IMR-90 (cell line): Measurements from ENCODE around the gene KCNK18. TPM values are rescaled to one million over a fixed set of nuclear protein-coding genes. Genes with fewer than 3 reads are reported as not detected.

Experiments
- ATAC-seq: fragments of 200-7000 bp; cut with Tn5 transposase; 2 replicates; pipeline ENCODE4 v1.9.1; 2020; ENCODE audit warnings: low read depth, mild to moderate bottlenecking, moderate library complexity
- BruUV-seq: library from RNA; stranded (reverse); fragments of 400-500 nt; replicated peaks from 2 replicates; lab custom pipeline; 2021; lab: Mats Ljungman, UMichigan
- CTCF ChIA-PET: fragments of 300-600 bp; formaldehyde crosslinking; extraction: SDS; loops from one replicate; lab custom pipeline; 2021; ENCODE audit warnings: antibody characterized with exemption; lab: Yijun Ruan, JAX
- POLR2A ChIA-PET: fragments of 300-600 bp; sonication (Branson Sonifier 250); formaldehyde crosslinking; loops from one replicate; lab custom pipeline; 2022; ENCODE audit warnings: antibody characterized with exemption; ENCODE audit not compliant: unreplicated experiment; lab: Charles Lee
- DNase-seq: peaks from one replicate; pipeline ENCODE4 v3.0.0; 2013
- H2AFZ ChIP-seq: replicated peaks from 2 replicates; pipeline ENCODE3; 2013; ENCODE audit warnings: low read length, mild to moderate bottlenecking; ENCODE audit not compliant: poor library complexity
- H2AK5ac ChIP-seq: 2 replicates; pipeline ENCODE4 v1.6.1; 2013; ENCODE audit warnings: low read depth, low read length, inconsistent platforms
- H2AK9ac ChIP-seq: replicated peaks from 2 replicates; pipeline ENCODE3; 2013; ENCODE audit warnings: mild to moderate bottlenecking, low read depth, low read length, moderate library complexity; ENCODE audit not compliant: poor library complexity
- H2BK120ac ChIP-seq: 2 replicates; pipeline ENCODE4 v1.6.1; 2013; ENCODE audit warnings: low read depth, low read length, inconsistent platforms
- H2BK15ac ChIP-seq: 3 replicates; pipeline ENCODE4 v1.6.1; 2013; ENCODE audit warnings: low read depth, low read length, inconsistent platforms
- H2BK20ac ChIP-seq: 2 replicates; pipeline ENCODE4 v1.6.1; 2013; ENCODE audit warnings: low read depth, mild to moderate bottlenecking, inconsistent platforms, low read length, moderate library complexity
- H2BK5ac ChIP-seq: 2 replicates; pipeline ENCODE4 v1.6.1; 2013; ENCODE audit warnings: mild to moderate bottlenecking, low read depth, low read length, inconsistent platforms; ENCODE audit not compliant: poor library complexity, severe bottlenecking
- H3K14ac ChIP-seq: replicated peaks from 2 replicates; pipeline ENCODE4 v1.6.1; 2013; ENCODE audit warnings: low read depth, low read length, inconsistent platforms
- H3K18ac ChIP-seq: 2 replicates; pipeline ENCODE4 v1.6.1; 2013; ENCODE audit warnings: low read depth, low read length, control low read depth
- H3K23ac ChIP-seq: 2 replicates; pipeline ENCODE4 v1.6.1; 2013; ENCODE audit warnings: low read depth, low read length, inconsistent platforms
- H3K27ac ChIP-seq: 2 replicates; pipeline ENCODE4 v1.5.1; 2013; ENCODE audit warnings: mild to moderate bottlenecking, control low read depth, low read length; ENCODE audit not compliant: insufficient read depth
- H3K27me3 ChIP-seq: 2 replicates; pipeline ENCODE4 v1.6.1; 2013; ENCODE audit warnings: low read length; ENCODE audit not compliant: control insufficient read depth, insufficient read depth
- H3K36me3 ChIP-seq: 2 replicates; pipeline ENCODE4 v1.6.1; 2013; ENCODE audit warnings: low read length, mixed read lengths; ENCODE audit not compliant: control insufficient read depth, insufficient read depth
- H3K4ac ChIP-seq: 2 replicates; pipeline ENCODE4 v1.6.1; 2013; ENCODE audit warnings: low read depth, low read length, inconsistent platforms
- H3K4me1 ChIP-seq: 2 replicates; pipeline ENCODE4 v1.6.1; 2013; ENCODE audit warnings: low read length, mixed read lengths; ENCODE audit not compliant: control insufficient read depth, insufficient read depth
- H3K4me2 ChIP-seq: 2 replicates; pipeline ENCODE4 v1.6.1; 2013; ENCODE audit warnings: low read depth, mild to moderate bottlenecking, control low read depth, low read length, moderate library complexity
- H3K4me3 ChIP-seq: 2 replicates; pipeline ENCODE4 v1.5.1; 2013; ENCODE audit warnings: low read depth, mild to moderate bottlenecking, control low read depth, low read length, moderate library complexity; ENCODE audit not compliant: insufficient read depth
- H3K56ac ChIP-seq: 2 replicates; pipeline ENCODE4 v1.6.1; 2013; ENCODE audit warnings: low read length, inconsistent platforms; ENCODE audit not compliant: insufficient read depth; ENCODE audit errors: extremely low read depth
- H3K79me1 ChIP-seq, 2 experiments: 2 replicates each; pipeline ENCODE4 v1.6.1; 2013; ENCODE audit warnings: low read length in 2 of 2, inconsistent platforms in 1 of 2, low read depth in 1 of 2
- H3K9ac ChIP-seq: 2 replicates; pipeline ENCODE4 v1.6.1; 2013; ENCODE audit warnings: low read depth, low read length, control low read depth
- H3K9me1 ChIP-seq: 2 replicates; pipeline ENCODE4 v1.6.1; 2013; ENCODE audit warnings: low read length, inconsistent platforms; ENCODE audit not compliant: insufficient read depth
- H3K9me3 ChIP-seq: 2 replicates; pipeline ENCODE4 v1.6.1; 2013; ENCODE audit warnings: low read length; ENCODE audit not compliant: control insufficient read depth, insufficient read depth
- H4K20me1 ChIP-seq: 2 replicates; pipeline ENCODE4 v1.6.1; 2013; ENCODE audit warnings: low read length, inconsistent platforms; ENCODE audit not compliant: insufficient read depth
- H4K5ac ChIP-seq: 2 replicates; pipeline ENCODE4 v1.6.1; 2013; ENCODE audit warnings: mild to moderate bottlenecking, low read depth, low read length, control low read depth
- H4K8ac ChIP-seq, 2 experiments: 2 replicates each; pipeline ENCODE4 v1.6.1; 2013; ENCODE audit warnings: low read depth in 2 of 2, low read length in 2 of 2, control low read depth in 1 of 2, inconsistent platforms in 1 of 2
- H4K91ac ChIP-seq: 2 replicates; pipeline ENCODE4 v1.6.1; 2013; ENCODE audit warnings: low read depth, low read length, inconsistent platforms; ENCODE audit not compliant: insufficient read depth
- FOS ChIP-seq: fragments of 150-350 bp; IDR thresholded peaks from 2 replicates; pipeline ENCODE4 v1.6.1; 2016; ENCODE audit warnings: low read depth, low read length
- NFE2L2 ChIP-seq: fragments of 150-350 bp; IDR thresholded peaks from 2 replicates; pipeline ENCODE4 v1.6.1; 2016; ENCODE audit warnings: low read depth, mild to moderate bottlenecking, low read length
- RCOR1 ChIP-seq: IDR thresholded peaks from 2 replicates; pipeline ENCODE4 v1.6.1; 2012; ENCODE audit warnings: mild to moderate bottlenecking, low read length, improper control_type of control experiment; ENCODE audit not compliant: insufficient replicate concordance
- SMC3 ChIP-seq: fragments of 150-350 bp; IDR thresholded peaks from 2 replicates; pipeline ENCODE4 v1.6.1; 2016; ENCODE audit warnings: low read depth, mild to moderate bottlenecking, antibody characterized with exemption, low read length, moderate library complexity
- WGBS, 2 experiments: methylation state at CpG; one replicate each; pipeline versions ENCODE4 v1.1.5 to v1.1.7; 2013; ENCODE audit warnings: missing lambda C conversion rate in 2 of 2; ENCODE audit not compliant: insufficient read length in 1 of 2; ENCODE audit errors: extremely low coverage in 2 of 2; 5-methylcytosine and 5-hydroxymethylcytosine counted together
- dilution Hi-C: fragments of 300-500 bp; cut with HindIII; formaldehyde crosslinking; loops from one replicate; pipeline ENCODE4 v1.14.3; 2018; ENCODE audit warnings: low sequenced_read_pairs; ENCODE audit not compliant: unreplicated experiment
- in situ Hi-C: fragments of 300-500 bp; cut with MboI; formaldehyde crosslinking; loops from 3 replicates; pipeline ENCODE4 v1.14.3; 2019; ENCODE audit warnings: low sequenced_read_pairs, inconsistent platforms, mixed read lengths
- intact Hi-C: fragments of 100-400 bp; cut with micrococcal nuclease; formaldehyde crosslinking; loops from 2 replicates; pipeline ENCODE4 v1.10.0; 2022
- polyA plus RNA-seq, 3 experiments: library from polyadenylated mRNA; depleted of rRNA; stranded (reverse); fragments of >200 nt; gene quantifications; 2 replicates each; pipeline ENCODE4 v1.2.3, GENCODE V29; 2012; ENCODE audit warnings: low replicate concordance in 1 of 3
- total RNA-seq: library from RNA; depleted of rRNA; stranded (reverse); fragments of >200 nt; gene quantifications from 2 replicates; pipeline ENCODE4 v1.2.3, GENCODE V29; 2012

Gene KCNK18
- total and polyA plus RNA-seq, 2 of the 4 experiments (the other 2 are of a cell fraction), result not detected

GRCh38 chr10:117218654-117219053 is 21.4 kb downstream of the KCNK18 start:
- Histone ChIP-seq H3K9ac (no peak overlapping the region), H3K9me1 (no peaks in the 10 kb centered on the region), H4K5ac (no peak overlapping the region), H3K79me1 (no peaks in the 10 kb centered on the region), H3K27me3 (peaks cover 10% of the 10 kb centered on the region), H3K4me1 (no peaks in the 10 kb centered on the region), H4K91ac (no peak overlapping the region), H4K8ac (no peak overlapping the region), H3K14ac (no peak overlapping the region), H3K23ac (no peak overlapping the region), H3K4me2 (no peak overlapping the region), H2BK5ac (no peak overlapping the region), H2BK15ac (no peak overlapping the region), H3K4me3 (no peak overlapping the region), H3K18ac (no peak overlapping the region), H2BK120ac (no peak overlapping the region), H2AK5ac (no peak overlapping the region), H2AK9ac (no peak overlapping the region), H3K36me3 (no peaks in the 10 kb centered on the region), H3K4ac (no peak overlapping the region), H3K56ac (no peak overlapping the region), H2BK20ac (no peak overlapping the region), H2AFZ (no peak overlapping the region), H3K9me3 (no peaks in the 10 kb centered on the region), H3K27ac (no peak overlapping the region), H4K20me1 (no peaks in the 10 kb centered on the region)
- no peak for DNase-seq
- CTCF ChIA-PET, result no interaction called here
- POLR2A ChIA-PET, result no interaction called here
- no peak for ATAC-seq
- TF ChIP-seq FOS (no peak), RCOR1 (no peak), NFE2L2 (no peak), SMC3 (no peak)
- dilution Hi-C loops (no loop called here), in situ Hi-C loops (loop anchor here (25.0 kb wide), 1 partner anchor 1019 kb away; no protein-coding TSS in a partner anchor), intact Hi-C loops (loop anchor here (10.0 kb wide), 2 partner anchors 226 to 256 kb away; no protein-coding TSS in a partner anchor)
- no TSS peak for BruUV-seq
- 80% methylated on average over 1 of the region's 8 CpGs; no CpG with 5 or more reads in 1 of the 2 experiments for WGBS, 2 experiments
